Keratinocyte (primary cell): ENCODE results near the gene FPR1. TPM values are rescaled to one million over a fixed set of nuclear protein-coding genes. Genes with fewer than 3 reads are reported as not detected.

Experiments
- DNase-seq: peaks from one replicate; pipeline ENCODE4 v3.0.0-alpha.2; 2011; ENCODE audit warnings: low read depth, missing footprints, low spot score
- FAIRE-seq: peaks from 2 replicates; lab custom pipeline; 2011; peaks lifted over from hg19 to GRCh38; lab: Jason Lieb, UNC
- H2AFZ ChIP-seq: 2 replicates; pipeline ENCODE4 v1.6.0; 2012; ENCODE audit warnings: low read length, control low read depth, inconsistent platforms; ENCODE audit not compliant: control insufficient read depth
- H3K27ac ChIP-seq: 2 replicates; pipeline ENCODE4 v1.5.1; 2011; ENCODE audit warnings: low read length; ENCODE audit not compliant: control insufficient read depth, insufficient read depth
- H3K27me3 ChIP-seq: 3 replicates; pipeline ENCODE4 v1.6.0; 2011; ENCODE audit warnings: low read length; ENCODE audit not compliant: control insufficient read depth, insufficient read depth; ENCODE audit errors: extremely low read depth
- H3K36me3 ChIP-seq, 2 experiments: 2 replicates in 1 of 2; 3 replicates in 1 of 2; pipeline ENCODE4 v1.5.1; 2011; ENCODE audit warnings: low read length in 2 of 2, mild to moderate bottlenecking in 1 of 2; ENCODE audit not compliant: control insufficient read depth in 2 of 2, insufficient read depth in 2 of 2; ENCODE audit errors: extremely low read depth in 1 of 2
- H3K4me1 ChIP-seq: 3 replicates; pipeline ENCODE4 v1.5.1; 2011; ENCODE audit warnings: low read length; ENCODE audit not compliant: control insufficient read depth, insufficient read depth; ENCODE audit errors: extremely low read depth
- H3K4me2 ChIP-seq: 3 replicates; pipeline ENCODE4 v1.6.0; 2011; ENCODE audit warnings: low read depth, low read length; ENCODE audit not compliant: control insufficient read depth, insufficient read depth; ENCODE audit errors: extremely low read depth
- H3K4me3 ChIP-seq, 3 experiments: fragments of 200-600 bp in 1 of 3; sonication (generic) in 1 of 3; 2 replicates in 2 of 3; 3 replicates in 1 of 3; pipeline ENCODE4 v1.5.1; 2011 to 2016; ENCODE audit warnings: low read length in 3 of 3, mild to moderate bottlenecking in 3 of 3, control low read depth in 2 of 3, inconsistent platforms in 1 of 3, low read depth in 1 of 3, mixed read lengths in 1 of 3, mixed run types in 1 of 3, moderate library complexity in 1 of 3; ENCODE audit not compliant: control insufficient read depth in 2 of 3, insufficient read depth in 2 of 3; ENCODE audit errors: extremely low read depth in 1 of 3
- H3K79me2 ChIP-seq: 2 replicates; pipeline ENCODE4 v1.6.0; 2012; ENCODE audit warnings: low read length; ENCODE audit not compliant: control insufficient read depth, insufficient read depth
- H3K9ac ChIP-seq: 3 replicates; pipeline ENCODE4 v1.6.0; 2011; ENCODE audit warnings: low read length; ENCODE audit not compliant: control insufficient read depth, insufficient read depth; ENCODE audit errors: extremely low read depth
- H3K9me1 ChIP-seq: 3 replicates; pipeline ENCODE4 v1.6.0; 2011; ENCODE audit warnings: low read length; ENCODE audit not compliant: control insufficient read depth, insufficient read depth; ENCODE audit errors: extremely low read depth
- H3K9me3 ChIP-seq: 2 replicates; pipeline ENCODE4 v1.5.1; 2012; ENCODE audit warnings: low read depth, low read length; ENCODE audit not compliant: control insufficient read depth
- H4K20me1 ChIP-seq: 3 replicates; pipeline ENCODE4 v1.6.0; 2011; ENCODE audit warnings: low read length; ENCODE audit not compliant: control insufficient read depth, insufficient read depth; ENCODE audit errors: extremely low read depth
- EZH2 ChIP-seq: IDR thresholded peaks from one replicate; pipeline ENCODE4 v1.6.1; 2012; ENCODE audit warnings: inconsistent platforms, mild to moderate bottlenecking, low read length, moderate library complexity
- dilution Hi-C: fragments of 300-500 bp; cut with MboI; formaldehyde crosslinking; loops from one replicate; pipeline ENCODE4 v1.7.0; 2020; ENCODE audit warnings: low sequenced_read_pairs; ENCODE audit not compliant: extremely low pct_ligation_motif_present
- polyA plus RNA-seq, 5 experiments: library from polyadenylated mRNA; depleted of rRNA in 3 of 5; stranded (reverse) in 3 of 5; stranded (forward) in 1 of 5; unstranded in 1 of 5; fragments of >200 nt; gene quantifications; 1 replicate in 1 of 5; 2 replicates in 3 of 5; 3 replicates in 1 of 5; pipeline versions ENCODE4 v1.2.1 to v1.2.3, GENCODE V29; 2011 to 2012; ENCODE audit warnings: missing spikeins in 2 of 5, low read depth in 1 of 5, low replicate concordance in 1 of 5
- TF ChIP-seq, protein P1 (sequence below), 3 experiments: IDR thresholded peaks in 1 of 3; conservative IDR thresholded peaks in 1 of 3; optimal IDR thresholded peaks in 1 of 3; 2 replicates in 2 of 3; 3 replicates in 1 of 3; pipeline versions ENCODE3 to v1.5.1; 2011; ENCODE audit warnings: low read length in 3 of 3, mild to moderate bottlenecking in 3 of 3, moderate library complexity in 2 of 3, control low read depth in 1 of 3, inconsistent platforms in 1 of 3; ENCODE audit not compliant: insufficient read depth in 2 of 3; ENCODE audit errors: extremely low read depth in 1 of 3

Gene FPR1
- polyA plus RNA-seq, 1 donor (not counting 4 experiments of a cell fraction or from before 2014, with no cell fraction given), result 2.4 TPM

DNA sequence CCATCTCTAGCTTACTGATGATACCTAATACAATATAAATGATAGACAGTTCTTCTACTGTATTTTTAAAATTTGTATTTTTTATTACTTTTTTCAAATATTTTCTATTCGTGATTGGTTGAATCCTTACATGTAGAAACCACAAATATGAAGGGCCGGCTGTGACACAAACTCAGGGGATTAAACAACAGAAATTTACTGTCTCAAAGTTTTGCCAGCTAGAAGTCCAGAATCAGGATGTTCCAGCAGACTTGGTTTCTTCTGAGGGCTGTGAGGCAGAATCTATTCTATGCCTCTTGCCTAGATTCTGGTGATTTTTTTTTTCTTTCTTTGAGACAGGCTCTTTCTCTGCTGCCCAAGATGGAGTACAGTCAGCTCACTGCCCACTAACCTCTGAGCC lies 13.8 kb downstream of the FPR1 start:
- no peak for DNase-seq
- dilution Hi-C loops, result no loop called here
- Histone ChIP-seq H3K27me3 (no peaks in the 10 kb centered on the region), H3K27ac (no peak overlapping the region), H3K4me1 (no peaks in the 10 kb centered on the region), H3K9me1 (no peaks in the 10 kb centered on the region), H2AFZ (no peak overlapping the region), H3K4me3 (no peak overlapping the region), H4K20me1 (no peaks in the 10 kb centered on the region), H3K36me3 (no peaks in the 10 kb centered on the region), H3K4me2 (no peak overlapping the region), H3K9me3 (no peaks in the 10 kb centered on the region), H3K9ac (no peak overlapping the region), H3K79me2 (no peaks in the 10 kb centered on the region)
- no peak for FAIRE-seq
- TF ChIP-seq, protein P1, sequence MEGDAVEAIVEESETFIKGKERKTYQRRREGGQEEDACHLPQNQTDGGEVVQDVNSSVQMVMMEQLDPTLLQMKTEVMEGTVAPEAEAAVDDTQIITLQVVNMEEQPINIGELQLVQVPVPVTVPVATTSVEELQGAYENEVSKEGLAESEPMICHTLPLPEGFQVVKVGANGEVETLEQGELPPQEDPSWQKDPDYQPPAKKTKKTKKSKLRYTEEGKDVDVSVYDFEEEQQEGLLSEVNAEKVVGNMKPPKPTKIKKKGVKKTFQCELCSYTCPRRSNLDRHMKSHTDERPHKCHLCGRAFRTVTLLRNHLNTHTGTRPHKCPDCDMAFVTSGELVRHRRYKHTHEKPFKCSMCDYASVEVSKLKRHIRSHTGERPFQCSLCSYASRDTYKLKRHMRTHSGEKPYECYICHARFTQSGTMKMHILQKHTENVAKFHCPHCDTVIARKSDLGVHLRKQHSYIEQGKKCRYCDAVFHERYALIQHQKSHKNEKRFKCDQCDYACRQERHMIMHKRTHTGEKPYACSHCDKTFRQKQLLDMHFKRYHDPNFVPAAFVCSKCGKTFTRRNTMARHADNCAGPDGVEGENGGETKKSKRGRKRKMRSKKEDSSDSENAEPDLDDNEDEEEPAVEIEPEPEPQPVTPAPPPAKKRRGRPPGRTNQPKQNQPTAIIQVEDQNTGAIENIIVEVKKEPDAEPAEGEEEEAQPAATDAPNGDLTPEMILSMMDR (optimal IDR thresholded peaks at IDR 0.05 in 1 of 3, IDR thresholded peaks at IDR 0.05 in 1 of 3, conservative IDR thresholded peaks at IDR 0.05 in 1 of 3; ENCODE audit: extremely low read depth in 1 of 3, insufficient read depth in 2 of 3, low read length in 3 of 3), result no peak
- no peak for TF ChIP-seq EZH2

DNA sequence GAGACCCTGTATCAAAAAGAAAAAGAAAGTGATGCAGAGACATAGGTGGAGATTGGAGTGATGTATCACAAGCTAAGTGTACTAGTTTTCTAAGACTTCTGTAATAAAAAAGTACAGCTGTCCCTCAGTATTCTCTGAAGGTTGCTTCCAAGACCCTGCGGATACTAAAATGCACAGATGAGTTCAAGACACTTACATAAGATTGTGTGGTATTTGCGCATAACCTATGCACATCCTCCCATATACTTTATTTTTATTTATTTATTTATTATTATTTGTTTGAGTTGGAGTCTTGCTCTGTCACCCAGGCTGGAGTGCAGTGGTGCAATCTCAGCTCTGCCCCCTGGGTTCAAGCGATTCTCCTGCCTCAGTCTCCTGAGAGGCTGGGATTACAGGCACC lies 14.3 kb downstream of the FPR1 start:
- TF ChIP-seq, protein P1 (optimal IDR thresholded peaks at IDR 0.05 in 1 of 3, IDR thresholded peaks at IDR 0.05 in 1 of 3, conservative IDR thresholded peaks at IDR 0.05 in 1 of 3; ENCODE audit: extremely low read depth in 1 of 3, insufficient read depth in 2 of 3, low read length in 3 of 3), result no peak
- no peak for TF ChIP-seq EZH2
- no peaks in the 10 kb centered on the region for H3K79me2 ChIP-seq
- no peaks in the 10 kb centered on the region for H3K4me1 ChIP-seq
- H2AFZ ChIP-seq, result no peak overlapping the region
- no peaks in the 10 kb centered on the region for H3K36me3 ChIP-seq
- H4K20me1 ChIP-seq, result no peaks in the 10 kb centered on the region
- no peaks in the 10 kb centered on the region for H3K9me3 ChIP-seq
- no peaks in the 10 kb centered on the region for H3K27me3 ChIP-seq
- no peak overlapping the region for H3K4me3 ChIP-seq
- H3K27ac ChIP-seq, result no peak overlapping the region
- no peaks in the 10 kb centered on the region for H3K9me1 ChIP-seq
- no peak overlapping the region for H3K4me2 ChIP-seq
- H3K9ac ChIP-seq, result no peak overlapping the region
- DNase-seq (no peak), FAIRE-seq (no peak)
- dilution Hi-C loops, result no loop called here
